Neural cell (in vitro differentiated cells): ENCODE results near the gene SLC29A3. TPM values are rescaled to one million over a fixed set of nuclear protein-coding genes. Genes with fewer than 3 reads are reported as not detected.

ENCODE experiments used
- H2AFZ ChIP-seq: fragments of 200-600, 300-800 bp; sonication (generic), shearing (Covaris generic); 2 replicates; pipeline ENCODE4 v1.6.0; 2014; ENCODE audit warnings: low read depth, mild to moderate bottlenecking, antibody characterized with exemption, low read length, moderate library complexity
- H3F3A ChIP-seq: fragments of 200-600 bp; shearing (Covaris generic); 2 replicates; pipeline ENCODE4 v1.6.1; 2016; ENCODE audit warnings: mild to moderate bottlenecking, moderate library complexity, mixed read lengths, antibody characterized with exemption, low read length; ENCODE audit not compliant: insufficient read depth, poor library complexity, severe bottlenecking
- H3K27ac ChIP-seq: fragments of 200-600, 300-800 bp; sonication (generic), shearing (Covaris generic); 2 replicates; pipeline ENCODE4 v1.5.1; 2014; ENCODE audit warnings: mild to moderate bottlenecking, low read length, moderate library complexity
- H3K27me3 ChIP-seq: fragments of 300-800, 200-600 bp; sonication (generic), shearing (Covaris generic); 2 replicates; pipeline ENCODE4 v1.6.0; 2014; ENCODE audit warnings: mild to moderate bottlenecking, low read depth, low read length, moderate library complexity; ENCODE audit not compliant: insufficient read depth
- H3K36me3 ChIP-seq: fragments of 300-800, 200-600 bp; sonication (generic), shearing (Covaris generic); 2 replicates; pipeline ENCODE4 v1.5.1; 2014; ENCODE audit warnings: mild to moderate bottlenecking, antibody characterized with exemption, low read length, moderate library complexity; ENCODE audit not compliant: insufficient read depth
- H3K4me2 ChIP-seq: fragments of 300-800, 200-600 bp; sonication (generic), shearing (Covaris generic); 2 replicates; pipeline ENCODE4 v1.6.0; 2014; ENCODE audit warnings: mild to moderate bottlenecking, low read length
- H3K4me3 ChIP-seq: fragments of 300-800, 200-600 bp; sonication (generic), shearing (Covaris generic); 2 replicates; pipeline ENCODE4 v1.5.1; 2014; ENCODE audit warnings: mild to moderate bottlenecking, low read length, moderate library complexity
- H3K79me2 ChIP-seq: fragments of 200-600 bp; shearing (Covaris generic); replicated peaks from 2 replicates; pipeline ENCODE4 v1.6.0; 2014; ENCODE audit warnings: mild to moderate bottlenecking, low read length, moderate library complexity; ENCODE audit not compliant: insufficient read depth
- H3K9ac ChIP-seq: fragments of 300-800, 200-600 bp; sonication (generic), shearing (Covaris generic); 2 replicates; pipeline ENCODE4 v1.6.1; 2016; ENCODE audit warnings: mild to moderate bottlenecking, low read length, mixed read lengths
- H3K9me2 ChIP-seq: fragments of 200-600 bp; shearing (Covaris generic); 2 replicates; pipeline ENCODE4 v1.6.1; 2016; ENCODE audit warnings: mild to moderate bottlenecking, low read length, mixed read lengths; ENCODE audit not compliant: insufficient read depth
- H3K9me3 ChIP-seq: fragments of 200-600, 300-800 bp; sonication (generic), shearing (Covaris generic); 2 replicates; pipeline ENCODE4 v1.6.1; 2016; ENCODE audit warnings: mild to moderate bottlenecking, mixed run types, low read length, moderate library complexity, mixed read lengths
- H4K20me1 ChIP-seq: fragments of 200-600 bp; shearing (Covaris generic); 2 replicates; pipeline ENCODE4 v1.6.1; 2016; ENCODE audit warnings: mild to moderate bottlenecking, mixed run types; ENCODE audit not compliant: insufficient read depth
- CTCF ChIP-seq: fragments of 450-650 bp; IDR thresholded peaks from 2 replicates; pipeline ENCODE4 v1.5.1; 2014; ENCODE audit warnings: antibody characterized with exemption, mild to moderate bottlenecking, moderate library complexity; ENCODE audit not compliant: poor library complexity, severe bottlenecking
- EP300 ChIP-seq: fragments of 450-650 bp; conservative IDR thresholded peaks from 2 replicates; pipeline ENCODE4 v1.6.1; 2014; ENCODE audit warnings: antibody characterized with exemption, mild to moderate bottlenecking, moderate library complexity; ENCODE audit not compliant: poor library complexity, severe bottlenecking
- EZH2 ChIP-seq: fragments of 200-600, 300-800 bp; shearing (Covaris generic), sonication (generic); IDR thresholded peaks from 2 replicates; pipeline ENCODE4 v1.6.1; 2014; ENCODE audit warnings: antibody characterized with exemption, low read length, borderline replicate concordance, mild to moderate bottlenecking; ENCODE audit not compliant: insufficient read depth, poor library complexity, severe bottlenecking
- MXI1 ChIP-seq: fragments of 450-650 bp; conservative IDR thresholded peaks from 2 replicates; pipeline ENCODE4 v1.6.1; 2014; ENCODE audit warnings: antibody characterized with exemption, mild to moderate bottlenecking; ENCODE audit not compliant: poor library complexity, severe bottlenecking
- POLR2AphosphoS5 ChIP-seq: IDR thresholded peaks from 2 replicates; pipeline ENCODE4 v1.6.1; 2012
- RAD21 ChIP-seq: fragments of 450-650 bp; conservative IDR thresholded peaks from 2 replicates; pipeline ENCODE4 v1.6.1; 2014; ENCODE audit warnings: antibody characterized with exemption, mild to moderate bottlenecking, moderate library complexity
- REST ChIP-seq: IDR thresholded peaks from 2 replicates; pipeline ENCODE4 v1.6.1; 2012; ENCODE audit warnings: borderline replicate concordance
- SMC3 ChIP-seq: fragments of 450-650 bp; conservative IDR thresholded peaks from 2 replicates; pipeline ENCODE4 v1.6.1; 2014; ENCODE audit warnings: antibody characterized with exemption, mild to moderate bottlenecking, moderate library complexity; ENCODE audit not compliant: poor library complexity
- TAF1 ChIP-seq: IDR thresholded peaks from 2 replicates; pipeline ENCODE4 v1.6.1; 2012; ENCODE audit warnings: low read depth
- polyA plus RNA-seq: library from polyadenylated mRNA; depleted of rRNA; stranded (reverse); fragments of >200 nt; gene quantifications from 2 replicates; pipeline ENCODE4 v1.2.3, GENCODE V29; 2014

The SLC29A3 gene
- polyA plus RNA-seq, 1 donor from 2014 or later = 2.3 TPM

GRCh38 chr10:71274901-71275796 lies 43.9 kb upstream of the SLC29A3 start:
- H3K27ac ChIP-seq = no peak overlapping the region
- no peak overlapping the region for H3K4me3 ChIP-seq
- H3K9ac ChIP-seq = no peak overlapping the region
- no peak overlapping the region for H3K4me2 ChIP-seq
- H3K9me3 ChIP-seq = no peaks in the 10 kb centered on the region
- no peaks in the 10 kb centered on the region for H3K27me3 ChIP-seq
- no peaks in the 10 kb centered on the region for H4K20me1 ChIP-seq
- no peaks in the 10 kb centered on the region for H3K36me3 ChIP-seq
- TF ChIP-seq POLR2AphosphoS5 (no peak), EP300 (no peak), TAF1 (no peak), EZH2 (no peak), REST (no peak), SMC3 (no peak), MXI1 (no peak), RAD21 (no peak), CTCF (no peak)
- no peaks in the 10 kb centered on the region for H3K9me2 ChIP-seq
- H3F3A ChIP-seq = no peaks in the 10 kb centered on the region
- no peak overlapping the region for H2AFZ ChIP-seq
- H3K79me2 ChIP-seq = no peaks in the 10 kb centered on the region

DNA sequence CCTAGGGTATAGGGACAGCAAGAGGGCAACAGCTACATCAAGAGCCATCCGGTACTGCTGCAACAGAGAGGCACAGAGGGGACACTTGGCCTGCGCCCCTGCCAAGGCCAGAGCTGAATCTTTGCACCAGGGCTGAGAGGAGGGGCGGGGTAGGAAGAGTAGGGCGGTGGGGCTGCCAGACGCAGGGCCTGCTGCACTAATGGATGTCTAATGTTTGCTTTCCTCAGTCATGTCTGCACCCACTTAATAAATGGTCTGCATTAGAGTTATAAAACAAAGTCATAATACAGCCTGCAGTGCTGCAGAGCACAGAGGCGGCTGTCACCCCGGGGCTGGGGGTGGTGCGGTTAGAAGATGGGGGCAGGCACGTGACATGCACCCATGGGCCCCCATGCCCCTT lies 42.2 kb upstream of the SLC29A3 start:
- H3K79me2 ChIP-seq = no peaks in the 10 kb centered on the region
- no peak overlapping the region for H3K27ac ChIP-seq
- no peaks in the 10 kb centered on the region for H3K27me3 ChIP-seq
- H2AFZ ChIP-seq = no peak overlapping the region
- no peaks in the 10 kb centered on the region for H3K9me3 ChIP-seq
- H3K4me2 ChIP-seq = no peak overlapping the region
- no peaks in the 10 kb centered on the region for H3F3A ChIP-seq
- no peaks in the 10 kb centered on the region for H3K9me2 ChIP-seq
- H3K36me3 ChIP-seq = no peaks in the 10 kb centered on the region
- no peak overlapping the region for H3K9ac ChIP-seq
- no peak overlapping the region for H3K4me3 ChIP-seq
- TF ChIP-seq RAD21 (no peak), CTCF (no peak)
- H4K20me1 ChIP-seq = no peaks in the 10 kb centered on the region
